HG03439 (cell line): Measurements from ENCODE around the gene ITGA1.
"Not testable (repeated sequence)": the region's sequence is repeated elsewhere in the genome, so short reads cannot be mapped to it uniquely, and the experiment has no call there.

Experiments used
- ATAC-seq: cut with Tn5 transposase; IDR thresholded peaks from one replicate; pipeline ENCODE4 v1.9.1; 2021; ENCODE audit warnings: mild to moderate bottlenecking, moderate library complexity; ENCODE audit not compliant: unreplicated experiment

The ITGA1 gene

GRCh38 chr5:52859628-52860027, 71.9 kb downstream of the ITGA1 start:
- no peak for ATAC-seq

DNA sequence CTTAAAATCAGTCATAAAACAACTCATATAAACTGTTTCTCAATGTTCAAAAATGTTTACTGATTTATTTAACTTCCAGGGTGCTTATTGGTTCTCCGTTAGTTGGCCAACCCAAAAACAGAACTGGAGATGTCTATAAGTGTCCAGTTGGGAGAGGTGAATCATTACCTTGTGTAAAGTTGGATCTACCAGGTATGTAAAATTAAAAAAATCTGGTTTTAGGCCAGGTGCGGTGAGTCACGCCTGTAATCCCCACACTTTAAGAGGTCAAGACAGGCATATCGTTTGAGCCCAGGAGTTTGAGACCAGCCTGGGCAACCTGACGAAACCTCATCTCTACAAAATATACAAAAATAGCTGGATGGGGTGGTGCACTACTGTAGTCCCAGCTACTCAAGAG, 73.7 kb downstream of the ITGA1 start:
- ATAC-seq = no peak

DNA sequence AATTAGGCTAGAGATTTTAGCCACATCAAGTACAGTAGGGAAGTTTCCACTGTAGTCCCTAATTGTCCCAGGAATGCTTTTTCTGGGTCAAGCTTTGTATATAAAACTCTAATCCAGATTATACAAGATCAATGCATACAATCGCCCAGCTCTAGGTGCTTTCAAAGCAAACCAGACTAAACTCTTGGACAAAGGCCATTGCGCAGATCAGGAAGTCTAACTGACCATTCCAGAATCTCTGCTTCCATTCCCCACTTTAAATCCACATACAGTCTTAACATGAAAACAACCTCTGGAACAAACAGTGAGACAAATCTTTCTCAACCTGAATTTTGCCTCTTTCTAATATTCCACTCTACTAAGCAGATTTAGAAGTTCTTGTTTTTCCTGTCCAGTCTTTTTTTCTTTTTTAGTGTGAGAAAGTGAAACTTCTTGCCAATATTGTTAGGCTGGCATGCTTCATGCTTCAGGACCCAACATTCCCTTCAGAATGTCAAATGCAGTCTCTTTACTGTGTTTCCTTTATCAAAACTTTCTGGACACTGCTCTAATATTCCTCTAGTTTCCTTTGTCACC, 76.1 kb downstream of the ITGA1 start:
- no peak for ATAC-seq

- no peak for ATAC-seq
Measured at GRCh38 chr5:52864371-52864770, 76.7 kb downstream of the ITGA1 start.

DNA sequence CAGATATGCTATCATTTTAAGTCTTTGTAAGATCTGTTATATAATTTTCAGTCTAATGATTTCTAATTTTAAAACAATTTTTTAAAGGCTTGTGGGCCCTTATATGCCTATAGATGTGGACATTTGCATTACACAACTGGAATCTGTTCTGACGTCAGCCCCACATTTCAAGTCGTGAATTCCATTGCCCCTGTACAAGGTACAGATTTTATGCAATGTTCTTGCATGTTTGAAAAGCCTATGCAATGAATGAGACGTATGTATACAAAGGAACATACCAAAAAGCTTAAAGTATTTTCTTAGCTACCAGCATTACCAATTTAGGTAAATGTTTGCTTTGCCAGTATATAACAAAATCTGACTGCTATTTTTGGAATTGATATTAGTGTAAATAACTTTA, 77.2 kb downstream of the ITGA1 start:
- no peak for ATAC-seq

GRCh38 chr5:52865991-52866390, 78.3 kb downstream of the ITGA1 start:
- ATAC-seq = not testable (repeated sequence)

DNA sequence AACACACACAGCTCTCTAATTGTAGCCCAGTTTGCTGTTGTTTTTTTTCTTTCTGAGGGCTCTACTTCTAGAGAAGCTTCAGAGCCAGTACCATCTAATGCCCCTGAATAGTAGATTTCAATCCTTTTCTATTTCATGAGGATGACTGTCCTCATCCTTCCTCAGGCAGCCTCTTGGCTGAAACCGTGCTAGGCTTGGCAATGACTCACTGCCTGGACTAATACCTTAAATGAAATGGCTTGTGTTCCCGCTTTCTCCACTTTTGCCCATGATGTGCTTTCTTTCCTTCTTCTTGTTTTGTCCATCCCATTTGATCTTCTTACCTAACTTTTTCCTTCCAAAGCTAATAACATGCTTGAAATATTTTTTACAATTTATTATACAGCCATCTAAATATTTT, 80.1 kb downstream of the ITGA1 start:
- no peak for ATAC-seq

DNA sequence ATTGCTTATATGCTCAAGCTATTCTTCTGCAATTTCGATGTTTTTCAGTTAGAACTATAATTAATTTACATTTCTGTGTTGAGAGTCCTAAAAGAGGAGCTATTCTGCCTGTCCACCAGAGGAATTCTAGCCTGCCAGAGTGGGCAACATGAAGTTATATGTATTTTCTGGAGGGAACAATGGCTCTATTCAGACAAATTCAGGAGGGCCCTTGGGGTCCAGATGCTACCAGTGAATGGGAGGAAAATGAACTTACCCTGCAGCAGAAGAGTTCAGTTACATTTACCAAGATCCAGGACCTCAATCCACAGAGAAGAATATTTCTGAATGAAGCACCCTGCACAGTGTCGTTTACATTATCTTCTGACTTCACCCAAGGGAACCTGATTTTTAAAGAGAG, 80.7 kb downstream of the ITGA1 start:
- ATAC-seq = no peak

DNA sequence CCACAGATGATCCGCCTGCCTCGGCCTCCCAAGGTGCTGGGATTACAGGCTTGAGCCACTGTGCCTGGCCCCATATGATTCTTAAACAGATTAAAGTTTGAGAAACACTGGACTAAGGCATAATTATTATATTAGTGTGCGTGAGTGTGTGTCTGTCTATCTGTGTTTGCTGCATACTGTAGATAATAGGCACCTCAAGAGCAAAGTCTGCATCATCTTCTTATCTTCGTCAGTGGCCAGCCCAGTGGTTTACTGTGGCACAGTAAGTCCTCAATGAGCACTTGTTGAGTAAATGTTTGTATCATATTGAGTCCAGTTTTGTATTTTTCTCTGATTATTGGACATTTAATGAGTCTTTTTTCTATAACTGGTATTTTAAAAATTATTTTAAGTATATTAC, 81.7 kb downstream of the ITGA1 start:
- no peak for ATAC-seq

GRCh38 chr5:52870448-52870847, 82.7 kb downstream of the ITGA1 start:
- ATAC-seq = no peak

DNA sequence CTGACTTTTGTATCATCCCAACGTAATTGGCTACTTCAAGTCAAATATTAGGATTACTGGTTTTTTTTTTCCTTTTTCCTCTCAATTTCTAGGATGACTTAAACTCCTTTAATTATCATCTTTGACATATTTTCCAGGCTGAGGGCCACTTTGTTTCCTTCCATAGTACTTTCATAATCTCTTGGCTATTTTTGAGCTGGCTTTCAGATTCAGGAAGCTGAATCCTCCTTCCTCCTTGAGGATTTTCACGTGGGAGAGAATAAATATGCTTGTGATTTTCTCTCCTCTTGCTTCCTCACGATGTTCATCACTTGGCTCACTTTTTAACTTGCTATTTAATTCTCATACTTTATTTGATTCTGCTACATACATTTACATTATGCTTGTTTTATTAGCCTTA, 88.1 kb downstream of the ITGA1 start:
- ATAC-seq = no peak

DNA sequence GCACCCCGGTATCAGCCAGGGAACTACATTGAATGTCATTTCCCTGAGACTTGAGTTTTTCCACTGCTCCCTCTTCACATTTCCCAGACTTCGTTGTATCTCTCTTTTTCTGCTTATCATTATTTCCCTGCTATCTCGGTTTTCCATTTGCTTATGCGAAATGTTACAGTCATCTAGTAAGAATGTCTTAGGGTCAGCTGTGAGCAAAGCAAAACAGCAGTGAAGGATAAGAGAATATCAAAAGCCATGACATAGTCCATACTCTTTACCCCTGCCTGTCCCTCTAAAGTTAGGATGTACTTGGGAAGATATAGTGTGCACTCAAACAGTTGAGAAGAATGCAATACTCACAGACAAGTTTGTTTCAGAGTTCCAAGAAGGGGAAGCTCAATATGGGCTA, 88.7 kb downstream of the ITGA1 start:
- no peak for ATAC-seq

DNA sequence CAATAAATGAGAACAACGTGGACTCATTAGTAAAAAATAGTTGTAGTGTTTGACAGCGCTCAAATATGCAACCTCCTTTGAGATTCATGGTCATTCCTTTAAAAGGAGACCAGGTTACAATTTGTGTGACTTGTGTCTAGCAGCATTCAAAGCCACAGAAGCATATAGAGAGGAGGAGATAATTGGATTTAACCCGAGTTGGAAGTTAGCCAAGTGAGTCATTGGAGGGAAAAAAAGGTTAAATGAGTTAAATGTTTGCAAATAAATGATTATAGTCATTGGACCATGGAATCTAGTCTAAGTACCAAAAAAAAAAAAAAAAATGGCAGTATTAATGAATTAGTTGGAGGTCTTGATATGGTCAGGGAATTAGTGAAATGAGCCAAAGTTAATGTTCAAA, 90.9 kb downstream of the ITGA1 start:
- no peak for ATAC-seq

GRCh38 chr5:52880541-52880940, 92.8 kb downstream of the ITGA1 start:
- no peak for ATAC-seq

- ATAC-seq = no peak
Measured at GRCh38 chr5:52881468-52881867, 93.8 kb downstream of the ITGA1 start.

DNA sequence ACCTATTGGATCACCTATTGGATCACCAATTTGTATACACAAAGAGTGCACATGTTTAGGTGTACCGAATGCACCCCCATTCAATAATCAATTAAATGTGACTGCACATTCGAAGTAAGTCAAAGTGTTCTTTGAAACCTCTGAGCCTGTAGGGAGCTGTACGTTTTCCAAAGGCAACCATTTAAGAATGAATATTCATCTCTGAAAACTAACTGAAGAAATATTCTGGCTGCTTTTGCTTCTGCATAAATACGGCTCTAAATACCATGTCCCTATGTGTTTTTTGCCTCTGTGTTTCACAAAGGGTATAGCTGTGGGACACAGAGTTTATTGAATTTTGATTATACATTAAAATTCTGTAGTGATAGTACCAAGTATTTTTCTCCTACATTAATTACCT, 95.4 kb downstream of the ITGA1 start:
- no peak for ATAC-seq

- ATAC-seq = no peak
Measured at GRCh38 chr5:52884453-52884852, 96.7 kb downstream of the ITGA1 start.

- no peak for ATAC-seq
Measured at GRCh38 chr5:52885614-52886013, 97.9 kb downstream of the ITGA1 start.

DNA sequence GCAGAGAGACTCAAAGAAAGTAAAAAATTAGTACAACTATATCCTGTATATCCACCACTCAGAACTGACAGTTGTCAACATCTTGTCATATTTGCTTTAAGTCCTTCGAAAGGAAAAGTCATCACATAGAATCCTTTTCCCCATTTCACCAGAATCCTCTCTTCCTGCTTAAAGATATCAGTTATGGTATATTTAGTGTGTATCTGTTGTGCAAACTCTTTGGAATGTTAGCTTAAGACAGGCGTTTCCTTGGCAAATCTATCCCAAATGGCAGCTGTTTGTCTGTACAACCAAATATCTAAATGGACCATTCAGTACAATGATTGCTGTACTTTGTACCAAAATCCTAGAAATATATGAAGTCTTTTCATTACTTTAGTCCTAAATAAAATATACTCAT, 98.5 kb downstream of the ITGA1 start:
- no peak for ATAC-seq

GRCh38 chr5:52887066-52887465, 99.3 kb downstream of the ITGA1 start:
- no peak for ATAC-seq

DNA sequence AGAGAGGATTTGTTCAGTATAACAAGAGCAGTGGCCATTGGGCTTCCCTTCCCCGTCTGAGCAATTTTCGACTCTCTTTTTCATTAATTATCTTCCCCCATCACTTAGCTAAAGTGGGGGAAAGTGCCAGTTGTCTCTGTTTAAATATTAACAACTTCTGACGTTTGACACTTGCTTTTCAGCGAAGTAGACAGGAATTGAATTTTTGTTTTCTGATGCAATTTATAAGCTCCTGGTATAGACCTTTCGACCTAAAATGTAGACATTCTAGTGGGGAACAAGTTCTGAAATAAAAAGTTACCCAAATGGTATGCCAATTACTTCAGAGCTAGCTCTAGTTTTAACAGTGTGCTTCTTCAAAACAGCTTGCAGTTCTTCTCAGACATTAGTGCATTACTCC, 100.6 kb downstream of the ITGA1 start:
- no peak for ATAC-seq

- ATAC-seq = no peak
Measured at GRCh38 chr5:52892242-52892878, 104.6 kb downstream of the ITGA1 start.

- no peak for ATAC-seq
Measured at GRCh38 chr5:52893105-52893504, 105.4 kb downstream of the ITGA1 start.
